K562 (cell line): ENCODE measurements around the gene ANKRD10. TPM values are rescaled to one million over a fixed set of nuclear protein-coding genes. Genes with fewer than 3 reads are reported as not detected.

Experiments used
- FOXJ3 ChIP-seq: sonication (generic); formaldehyde crosslinking; IDR thresholded peaks from 2 replicates; pipeline ENCODE4 v1.4.0; 2020; ENCODE audit warnings: mild to moderate bottlenecking, missing genetic modification reagents
- KDM4B ChIP-seq, 2 experiments: fragments of 450-650 bp in 1 of 2; sonication (generic) in 1 of 2; IDR thresholded peaks; 2 replicates each; pipeline ENCODE4 v1.6.1; 2016 to 2017; ENCODE audit warnings: borderline replicate concordance in 2 of 2, antibody characterized with exemption in 1 of 2, low read depth in 1 of 2, mild to moderate bottlenecking in 1 of 2
- MEF2D ChIP-seq: conservative IDR thresholded peaks from 2 replicates; pipeline ENCODE4 v1.6.1; 2016; ENCODE audit warnings: low read depth, missing genetic modification characterization, missing compliant biosample characterization
- NFIC ChIP-seq: fragments of 450-650 bp; IDR thresholded peaks from 2 replicates; pipeline ENCODE4 v1.6.1; 2017; ENCODE audit warnings: mild to moderate bottlenecking, inconsistent platforms
- PCBP2 ChIP-seq: fragments of 200-400 bp; formaldehyde crosslinking; IDR thresholded peaks from 2 replicates; pipeline ENCODE4 v1.6.1; 2018; ENCODE audit warnings: low read length, low read depth, mild to moderate bottlenecking, moderate library complexity; ENCODE audit not compliant: poor library complexity, severe bottlenecking
- PHB2 ChIP-seq: fragments of 450-650 bp; IDR thresholded peaks from 2 replicates; pipeline ENCODE4 v1.6.1; 2017; ENCODE audit warnings: low read depth
- RBBP5 ChIP-seq: fragments of 200-600 bp; sonication (generic); IDR thresholded peaks from 2 replicates; pipeline ENCODE4 v1.6.1; 2012; ENCODE audit warnings: borderline replicate concordance, mild to moderate bottlenecking, low read length, control low read depth, inconsistent platforms; ENCODE audit not compliant: insufficient read depth, poor library complexity, severe bottlenecking
- SREBF2 ChIP-seq: sonication (generic); formaldehyde crosslinking; IDR thresholded peaks from 2 replicates; pipeline ENCODE4 v1.4.0; 2020; ENCODE audit warnings: mild to moderate bottlenecking, missing genetic modification reagents
- ZC3H11A ChIP-seq: IDR thresholded peaks from 2 replicates; pipeline ENCODE4 v1.6.1; 2012; ENCODE audit warnings: low read depth, low read length, improper control_type of control experiment
- ZNF75A ChIP-seq: fragments of 450-650 bp; formaldehyde crosslinking; IDR thresholded peaks from 2 replicates; pipeline ENCODE4 v1.4.0; 2020; ENCODE audit warnings: mild to moderate bottlenecking
- polyA plus RNA-seq, 8 experiments: library from polyadenylated mRNA; depleted of rRNA in 4 of 8; stranded (reverse) in 5 of 8; unstranded in 3 of 8; fragments of >200 nt; fragmentation: Nextera tagmentation in 2 of 8; fragmentation: Illumina TruSeq in 1 of 8; extraction: Ambion mirVana in 2 of 8; extraction: Trizol in 1 of 8; gene quantifications; 2 replicates each; pipeline versions ENCODE4 v1.2.1 to v1.2.3, GENCODE V29; 2011 to 2014; ENCODE audit warnings: inconsistent platforms in 1 of 8, missing spikeins in 1 of 8
- total RNA-seq, 7 experiments: library from RNA; depleted of rRNA in 6 of 7; stranded (reverse); fragments of >200 nt in 6 of 7; fragmentation: Illumina TruSeq in 2 of 7; extraction: Trizol in 2 of 7; gene quantifications; 2 replicates each; pipeline versions ENCODE4 v1.2.1 to v1.2.3, GENCODE V29; 2011 to 2021; ENCODE audit warnings: low replicate concordance in 1 of 7
- TF ChIP-seq, protein P1 (sequence below), 3 experiments: fragments of 200-800 bp in 1 of 3; fragments of 250-450 bp in 1 of 3; fragments of 450-650 bp in 1 of 3; sonication (Bioruptor Pico) in 1 of 3; sonication (Bioruptor generic) in 1 of 3; formaldehyde crosslinking in 1 of 3; IDR thresholded peaks; 2 replicates each; pipeline versions ENCODE4 v1.6.1 to v1.8.0; 2016 to 2022; ENCODE audit warnings: mild to moderate bottlenecking in 2 of 3, missing genetic modification characterization in 2 of 3, missing compliant biosample characterization in 1 of 3, moderate library complexity in 1 of 3
- TF ChIP-seq, protein P2 (sequence below): sonication (generic); formaldehyde crosslinking; IDR thresholded peaks from 2 replicates; pipeline ENCODE4 v1.5.0; 2020; ENCODE audit warnings: missing genetic modification reagents
- TF ChIP-seq, protein P3 (sequence below): fragments of 250-450 bp; sonication (Bioruptor Pico); IDR thresholded peaks from 2 replicates; pipeline ENCODE4 v1.8.0; 2022; ENCODE audit warnings: inconsistent platforms
- TF ChIP-seq, protein P4 (sequence below): fragments of 450-650 bp; IDR thresholded peaks from 2 replicates; pipeline ENCODE4 v1.6.1; 2016; ENCODE audit warnings: low read depth, mild to moderate bottlenecking, moderate library complexity
- TF ChIP-seq, protein P5 (sequence below): IDR thresholded peaks from 3 replicates; pipeline ENCODE4 v1.6.1; 2011; ENCODE audit warnings: borderline replicate concordance, mild to moderate bottlenecking, moderate library complexity; ENCODE audit not compliant: insufficient read length; ENCODE audit errors: extremely low read depth

The ANKRD10 gene
- total and polyA plus RNA-seq, 9 of the 15 experiments (the other 6 are each of a cell fraction or from before 2014, with no cell fraction given), result 21.7 to 183 (median 45.0) TPM

DNA sequence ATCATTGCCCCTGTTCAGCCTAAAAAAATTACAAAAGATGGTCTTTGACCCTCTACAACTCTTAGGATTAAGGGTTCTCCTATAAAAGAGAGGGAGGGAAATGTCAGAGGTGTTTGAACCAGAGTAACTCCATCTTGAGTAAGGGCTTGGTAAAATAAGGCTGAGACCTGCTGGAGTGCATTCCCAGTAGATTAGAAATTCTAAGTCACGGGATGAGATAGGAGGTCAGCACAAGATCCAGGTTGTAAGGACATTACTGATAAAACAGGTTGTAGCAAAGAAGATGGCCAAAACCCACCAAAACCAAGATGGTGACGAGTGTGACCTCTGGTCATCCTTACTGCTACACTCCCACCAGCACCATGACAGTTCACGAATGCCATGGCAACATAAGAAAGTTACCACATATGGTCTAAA is 48.7 kb upstream of the ANKRD10 start (continued):
- TF ChIP-seq, protein P1, sequence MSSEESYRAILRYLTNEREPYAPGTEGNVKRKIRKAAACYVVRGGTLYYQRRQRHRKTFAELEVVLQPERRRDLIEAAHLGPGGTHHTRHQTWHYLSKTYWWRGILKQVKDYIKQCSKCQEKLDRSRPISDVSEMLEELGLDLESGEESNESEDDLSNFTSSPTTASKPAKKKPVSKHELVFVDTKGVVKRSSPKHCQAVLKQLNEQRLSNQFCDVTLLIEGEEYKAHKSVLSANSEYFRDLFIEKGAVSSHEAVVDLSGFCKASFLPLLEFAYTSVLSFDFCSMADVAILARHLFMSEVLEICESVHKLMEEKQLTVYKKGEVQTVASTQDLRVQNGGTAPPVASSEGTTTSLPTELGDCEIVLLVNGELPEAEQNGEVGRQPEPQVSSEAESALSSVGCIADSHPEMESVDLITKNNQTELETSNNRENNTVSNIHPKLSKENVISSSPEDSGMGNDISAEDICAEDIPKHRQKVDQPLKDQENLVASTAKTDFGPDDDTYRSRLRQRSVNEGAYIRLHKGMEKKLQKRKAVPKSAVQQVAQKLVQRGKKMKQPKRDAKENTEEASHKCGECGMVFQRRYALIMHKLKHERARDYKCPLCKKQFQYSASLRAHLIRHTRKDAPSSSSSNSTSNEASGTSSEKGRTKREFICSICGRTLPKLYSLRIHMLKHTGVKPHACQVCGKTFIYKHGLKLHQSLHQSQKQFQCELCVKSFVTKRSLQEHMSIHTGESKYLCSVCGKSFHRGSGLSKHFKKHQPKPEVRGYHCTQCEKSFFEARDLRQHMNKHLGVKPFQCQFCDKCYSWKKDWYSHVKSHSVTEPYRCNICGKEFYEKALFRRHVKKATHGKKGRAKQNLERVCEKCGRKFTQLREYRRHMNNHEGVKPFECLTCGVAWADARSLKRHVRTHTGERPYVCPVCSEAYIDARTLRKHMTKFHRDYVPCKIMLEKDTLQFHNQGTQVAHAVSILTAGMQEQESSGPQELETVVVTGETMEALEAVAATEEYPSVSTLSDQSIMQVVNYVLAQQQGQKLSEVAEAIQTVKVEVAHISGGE (CRISPR knock-in tag; IDR thresholded peaks at IDR 0.05), result peak in 1 of 3 experiments; percentile 82; a peak in 2 of 6 replicates
- TF ChIP-seq PHB2 (no peak), MEF2D (tag) (peak; percentile 98), SREBF2 (CRISPR knock-in tag) (no peak), PCBP2 (no peak), NFIC (no peak), ZC3H11A (no peak), FOXJ3 (no peak), ZNF75A (CRISPR knock-in tag) (peak; percentile 74; the same call in 1 of the 2 replicates), KDM4B (IDR thresholded peaks at IDR 0.05; ENCODE audit: borderline replicate concordance in 2 of 2, low read depth in 1 of 2) (no peak), RBBP5 (no peak)
- TF ChIP-seq, protein P2, sequence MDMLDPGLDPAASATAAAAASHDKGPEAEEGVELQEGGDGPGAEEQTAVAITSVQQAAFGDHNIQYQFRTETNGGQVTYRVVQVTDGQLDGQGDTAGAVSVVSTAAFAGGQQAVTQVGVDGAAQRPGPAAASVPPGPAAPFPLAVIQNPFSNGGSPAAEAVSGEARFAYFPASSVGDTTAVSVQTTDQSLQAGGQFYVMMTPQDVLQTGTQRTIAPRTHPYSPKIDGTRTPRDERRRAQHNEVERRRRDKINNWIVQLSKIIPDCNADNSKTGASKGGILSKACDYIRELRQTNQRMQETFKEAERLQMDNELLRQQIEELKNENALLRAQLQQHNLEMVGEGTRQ (CRISPR knock-in tag), result no peak
- TF ChIP-seq, protein P3, sequence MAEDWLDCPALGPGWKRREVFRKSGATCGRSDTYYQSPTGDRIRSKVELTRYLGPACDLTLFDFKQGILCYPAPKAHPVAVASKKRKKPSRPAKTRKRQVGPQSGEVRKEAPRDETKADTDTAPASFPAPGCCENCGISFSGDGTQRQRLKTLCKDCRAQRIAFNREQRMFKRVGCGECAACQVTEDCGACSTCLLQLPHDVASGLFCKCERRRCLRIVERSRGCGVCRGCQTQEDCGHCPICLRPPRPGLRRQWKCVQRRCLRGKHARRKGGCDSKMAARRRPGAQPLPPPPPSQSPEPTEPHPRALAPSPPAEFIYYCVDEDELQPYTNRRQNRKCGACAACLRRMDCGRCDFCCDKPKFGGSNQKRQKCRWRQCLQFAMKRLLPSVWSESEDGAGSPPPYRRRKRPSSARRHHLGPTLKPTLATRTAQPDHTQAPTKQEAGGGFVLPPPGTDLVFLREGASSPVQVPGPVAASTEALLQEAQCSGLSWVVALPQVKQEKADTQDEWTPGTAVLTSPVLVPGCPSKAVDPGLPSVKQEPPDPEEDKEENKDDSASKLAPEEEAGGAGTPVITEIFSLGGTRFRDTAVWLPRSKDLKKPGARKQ (CRISPR knock-in tag), result peak; percentile 83; the same call in 1 of the 2 replicates
- TF ChIP-seq, protein P4, sequence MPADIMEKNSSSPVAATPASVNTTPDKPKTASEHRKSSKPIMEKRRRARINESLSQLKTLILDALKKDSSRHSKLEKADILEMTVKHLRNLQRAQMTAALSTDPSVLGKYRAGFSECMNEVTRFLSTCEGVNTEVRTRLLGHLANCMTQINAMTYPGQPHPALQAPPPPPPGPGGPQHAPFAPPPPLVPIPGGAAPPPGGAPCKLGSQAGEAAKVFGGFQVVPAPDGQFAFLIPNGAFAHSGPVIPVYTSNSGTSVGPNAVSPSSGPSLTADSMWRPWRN, result no peak
- TF ChIP-seq, protein P5, sequence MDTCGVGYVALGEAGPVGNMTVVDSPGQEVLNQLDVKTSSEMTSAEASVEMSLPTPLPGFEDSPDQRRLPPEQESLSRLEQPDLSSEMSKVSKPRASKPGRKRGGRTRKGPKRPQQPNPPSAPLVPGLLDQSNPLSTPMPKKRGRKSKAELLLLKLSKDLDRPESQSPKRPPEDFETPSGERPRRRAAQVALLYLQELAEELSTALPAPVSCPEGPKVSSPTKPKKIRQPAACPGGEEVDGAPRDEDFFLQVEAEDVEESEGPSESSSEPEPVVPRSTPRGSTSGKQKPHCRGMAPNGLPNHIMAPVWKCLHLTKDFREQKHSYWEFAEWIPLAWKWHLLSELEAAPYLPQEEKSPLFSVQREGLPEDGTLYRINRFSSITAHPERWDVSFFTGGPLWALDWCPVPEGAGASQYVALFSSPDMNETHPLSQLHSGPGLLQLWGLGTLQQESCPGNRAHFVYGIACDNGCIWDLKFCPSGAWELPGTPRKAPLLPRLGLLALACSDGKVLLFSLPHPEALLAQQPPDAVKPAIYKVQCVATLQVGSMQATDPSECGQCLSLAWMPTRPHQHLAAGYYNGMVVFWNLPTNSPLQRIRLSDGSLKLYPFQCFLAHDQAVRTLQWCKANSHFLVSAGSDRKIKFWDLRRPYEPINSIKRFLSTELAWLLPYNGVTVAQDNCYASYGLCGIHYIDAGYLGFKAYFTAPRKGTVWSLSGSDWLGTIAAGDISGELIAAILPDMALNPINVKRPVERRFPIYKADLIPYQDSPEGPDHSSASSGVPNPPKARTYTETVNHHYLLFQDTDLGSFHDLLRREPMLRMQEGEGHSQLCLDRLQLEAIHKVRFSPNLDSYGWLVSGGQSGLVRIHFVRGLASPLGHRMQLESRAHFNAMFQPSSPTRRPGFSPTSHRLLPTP, result no peak
